Nephron (organoid): ENCODE data around the gene BCAS3.
"Not testable (repeated sequence)": the region's sequence is repeated elsewhere in the genome, so short reads cannot be mapped to it uniquely, and the experiment has no call there.

Source experiments
- H3K27ac Mint-ChIP-seq, 3 experiments: 2 replicates each; pipeline ENCODE4 v1.8.0; 2020; ENCODE audit warnings: mixed read lengths in 3 of 3, mild to moderate bottlenecking in 2 of 3, moderate library complexity in 1 of 3
- H3K27me3 Mint-ChIP-seq: 2 replicates; pipeline ENCODE4 v1.8.0; 2021; ENCODE audit warnings: low read depth, mild to moderate bottlenecking, moderate library complexity, mixed read lengths
- H3K36me3 Mint-ChIP-seq: 2 replicates; pipeline ENCODE4 v1.8.0; 2020; ENCODE audit warnings: low read depth, mixed read lengths
- H3K4me1 Mint-ChIP-seq: 2 replicates; pipeline ENCODE4 v1.8.0; 2020; ENCODE audit warnings: mixed read lengths
- H3K4me3 Mint-ChIP-seq, 3 experiments: 2 replicates each; pipeline ENCODE4 v1.8.0; 2020; ENCODE audit warnings: mild to moderate bottlenecking in 3 of 3, mixed read lengths in 3 of 3, moderate library complexity in 2 of 3
- H3K9me3 Mint-ChIP-seq: 2 replicates; pipeline ENCODE4 v1.8.0; 2020; ENCODE audit warnings: mixed read lengths
- CTCF ChIP-seq, 3 experiments: fragments of 200-600 bp; sonication (generic); IDR thresholded peaks; one replicate each; pipeline ENCODE4 v1.5.0; 2021; ENCODE audit warnings: antibody characterized with exemption in 3 of 3; ENCODE audit not compliant: unreplicated experiment in 3 of 3

BCAS3 gene

GRCh38 chr17:60804831-60805230, 127.2 kb downstream of the BCAS3 start:
- no peak overlapping the region for H3K4me3 Mint-ChIP-seq
- TF ChIP-seq CTCF (IDR thresholded peaks at IDR 0.05; ENCODE audit: unreplicated experiment in 3 of 3), result no peak
- H3K4me1 Mint-ChIP-seq, result no peaks in the 10 kb centered on the region
- H3K27me3 Mint-ChIP-seq, result no peaks in the 10 kb centered on the region
- no peak overlapping the region for H3K27ac Mint-ChIP-seq
- peaks cover 11% of the 10 kb centered on the region for H3K36me3 Mint-ChIP-seq
- H3K9me3 Mint-ChIP-seq, result no peaks in the 10 kb centered on the region

GRCh38 chr17:60809421-60809820, 131.8 kb downstream of the BCAS3 start:
- Mint-ChIP-seq H3K27me3 (no peaks in the 10 kb centered on the region), H3K9me3 (peaks cover 27% of the 10 kb centered on the region), H3K36me3 (peaks cover 46% of the 10 kb centered on the region), H3K4me1 (no peaks in the 10 kb centered on the region), H3K27ac (no peak overlapping the region), H3K4me3 (no peak overlapping the region)
- TF ChIP-seq CTCF (IDR thresholded peaks at IDR 0.05; ENCODE audit: unreplicated experiment in 3 of 3), result no peak

GRCh38 chr17:60814941-60815340, 137.3 kb downstream of the BCAS3 start:
- not testable (repeated sequence) for H3K27me3 Mint-ChIP-seq, H3K27ac Mint-ChIP-seq, H3K4me3 Mint-ChIP-seq, H3K4me1 Mint-ChIP-seq
- peaks cover 33% of the 10 kb centered on the region for H3K9me3 Mint-ChIP-seq
- H3K36me3 Mint-ChIP-seq, result peaks cover 38% of the 10 kb centered on the region

- no peaks in the 10 kb centered on the region for H3K27me3 Mint-ChIP-seq
- H3K36me3 Mint-ChIP-seq, result peaks cover 19% of the 10 kb centered on the region
- H3K27ac Mint-ChIP-seq, result no peak overlapping the region
- H3K4me3 Mint-ChIP-seq, result no peak overlapping the region
- TF ChIP-seq CTCF (IDR thresholded peaks at IDR 0.05; ENCODE audit: unreplicated experiment in 3 of 3), result no peak
- no peaks in the 10 kb centered on the region for H3K4me1 Mint-ChIP-seq
- peaks cover 24% of the 10 kb centered on the region for H3K9me3 Mint-ChIP-seq
Measured at GRCh38 chr17:60817192-60817591, 139.5 kb downstream of the BCAS3 start.

- H3K4me1 Mint-ChIP-seq, result no peaks in the 10 kb centered on the region
- H3K36me3 Mint-ChIP-seq, result peaks cover 4% of the 10 kb centered on the region
- no peaks in the 10 kb centered on the region for H3K27me3 Mint-ChIP-seq
- H3K4me3 Mint-ChIP-seq, result no peak overlapping the region
- H3K9me3 Mint-ChIP-seq, result peaks cover 6% of the 10 kb centered on the region
- H3K27ac Mint-ChIP-seq, result no peak overlapping the region
- no peak for TF ChIP-seq CTCF (IDR thresholded peaks at IDR 0.05; ENCODE audit: unreplicated experiment in 3 of 3)
Measured at GRCh38 chr17:60819447-60820130, 141.9 kb downstream of the BCAS3 start.

GRCh38 chr17:60823515-60823914, 145.9 kb downstream of the BCAS3 start:
- no peak for TF ChIP-seq CTCF (IDR thresholded peaks at IDR 0.05; ENCODE audit: unreplicated experiment in 3 of 3)

More at GRCh38 chr17:60823515-60823914, 145.9 kb downstream of the BCAS3 start:
- Mint-ChIP-seq H3K9me3 (no peaks in the 10 kb centered on the region), H3K27ac (no peak overlapping the region), H3K4me1 (peaks cover 9% of the 10 kb centered on the region), H3K27me3 (no peaks in the 10 kb centered on the region), H3K4me3 (no peak overlapping the region), H3K36me3 (no peaks in the 10 kb centered on the region)
